Sigmoid colon (tissue), 3 donors: Measurements from ENCODE around the gene PPP1R13L.
"Not testable (repeated sequence)": the region's sequence is repeated elsewhere in the genome, so short reads cannot be mapped to it uniquely, and the experiment has no call there.

Experiments
- POLR2A ChIP-seq, 2 donors: fragments of 450-650 bp; IDR thresholded peaks; one replicate each; pipeline ENCODE4 v1.6.1; 2016; ENCODE audit warnings: antibody characterized with exemption in 2 of 2, mild to moderate bottlenecking in 2 of 2, moderate library complexity in 2 of 2
- TF ChIP-seq, protein P1 (sequence below), 4 experiments: fragments of 450-650 bp in 3 of 4; fragments of 200-600 bp in 1 of 4; IDR thresholded peaks; one replicate each; pipeline ENCODE4 v1.5.1; 2016 to 2019; ENCODE audit warnings: antibody characterized with exemption in 4 of 4, mild to moderate bottlenecking in 3 of 4, moderate library complexity in 2 of 4

DNA sequence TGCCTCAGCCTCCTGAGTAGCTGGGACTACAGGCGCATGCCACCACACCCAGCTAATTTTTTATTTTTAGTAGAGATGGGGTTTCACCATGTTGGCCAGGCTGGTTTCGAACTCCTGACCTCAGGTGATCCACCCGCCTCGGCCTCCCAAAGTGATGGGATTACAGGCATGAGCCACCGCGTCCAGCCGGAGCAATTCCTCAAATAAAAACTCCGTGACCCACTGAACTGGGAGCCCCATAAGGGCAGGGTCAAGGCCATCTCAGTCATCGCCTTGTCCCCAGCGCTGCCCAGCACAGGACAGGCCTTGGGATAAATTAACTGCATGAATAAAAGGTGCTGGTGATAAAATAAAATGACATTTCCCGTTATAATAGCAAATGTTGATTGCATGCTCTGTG is 25.0 kb upstream of the PPP1R13L start:
- TF ChIP-seq POLR2A (IDR thresholded peaks at IDR 0.05): not testable (repeated sequence)
- TF ChIP-seq, protein P1, sequence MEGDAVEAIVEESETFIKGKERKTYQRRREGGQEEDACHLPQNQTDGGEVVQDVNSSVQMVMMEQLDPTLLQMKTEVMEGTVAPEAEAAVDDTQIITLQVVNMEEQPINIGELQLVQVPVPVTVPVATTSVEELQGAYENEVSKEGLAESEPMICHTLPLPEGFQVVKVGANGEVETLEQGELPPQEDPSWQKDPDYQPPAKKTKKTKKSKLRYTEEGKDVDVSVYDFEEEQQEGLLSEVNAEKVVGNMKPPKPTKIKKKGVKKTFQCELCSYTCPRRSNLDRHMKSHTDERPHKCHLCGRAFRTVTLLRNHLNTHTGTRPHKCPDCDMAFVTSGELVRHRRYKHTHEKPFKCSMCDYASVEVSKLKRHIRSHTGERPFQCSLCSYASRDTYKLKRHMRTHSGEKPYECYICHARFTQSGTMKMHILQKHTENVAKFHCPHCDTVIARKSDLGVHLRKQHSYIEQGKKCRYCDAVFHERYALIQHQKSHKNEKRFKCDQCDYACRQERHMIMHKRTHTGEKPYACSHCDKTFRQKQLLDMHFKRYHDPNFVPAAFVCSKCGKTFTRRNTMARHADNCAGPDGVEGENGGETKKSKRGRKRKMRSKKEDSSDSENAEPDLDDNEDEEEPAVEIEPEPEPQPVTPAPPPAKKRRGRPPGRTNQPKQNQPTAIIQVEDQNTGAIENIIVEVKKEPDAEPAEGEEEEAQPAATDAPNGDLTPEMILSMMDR (IDR thresholded peaks at IDR 0.05): not testable (repeated sequence)
